T1000 (cell line): ENCODE measurements around the gene SPEM3.

Experiments
- DNase-seq: peaks from one replicate; lab custom pipeline; 2025; ENCODE audit warnings: mixed read lengths; lab: John Stamatoyannopoulos, UW

The SPEM3 gene

DNA sequence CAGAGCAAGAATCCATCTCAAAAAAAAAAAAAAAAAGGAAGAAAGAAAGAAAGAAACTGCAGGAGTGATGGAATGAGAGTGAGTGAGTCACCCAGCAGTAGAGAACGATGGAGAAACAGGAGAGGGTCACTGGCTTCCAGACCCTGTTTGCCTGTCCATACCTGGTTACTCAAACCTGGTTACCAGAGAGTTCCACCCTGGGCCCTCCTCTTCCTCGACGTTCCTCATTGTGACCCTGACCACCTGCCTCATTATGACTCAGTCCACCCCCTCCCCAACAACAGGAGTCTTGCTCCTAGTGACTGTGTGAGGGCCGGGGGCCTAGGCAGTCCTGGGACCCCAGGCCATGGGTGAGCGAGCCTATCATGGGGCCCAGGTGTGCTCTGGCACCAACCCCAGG, at the start of gene SPEM3:
Gene SPEM3 (plus strand): TSS at position 301 of the 400 bp plus-strand sequence. CDS start 46 bp downstream, at position 347.
- DNase-seq = no peak

DNA sequence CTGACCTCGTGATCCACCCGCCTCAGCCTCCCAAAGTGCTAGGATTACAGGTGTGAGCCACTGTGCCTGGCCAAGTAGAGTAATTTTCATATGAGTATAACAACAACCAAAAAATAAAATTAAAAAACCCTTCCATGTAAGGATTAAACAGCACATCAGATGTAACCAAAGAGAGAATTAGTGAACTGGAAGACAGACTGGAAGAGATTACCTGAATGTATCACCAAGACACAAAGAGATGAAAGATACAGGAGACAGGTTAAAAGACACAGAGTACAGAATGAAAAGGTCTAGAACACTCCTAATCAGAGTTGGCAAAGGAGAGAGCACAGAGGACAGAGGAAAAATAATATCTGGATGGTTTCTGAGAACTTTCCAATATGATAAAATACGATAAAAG, 49.5 kb upstream of the SPEM3 start:
- no peak for DNase-seq

DNA sequence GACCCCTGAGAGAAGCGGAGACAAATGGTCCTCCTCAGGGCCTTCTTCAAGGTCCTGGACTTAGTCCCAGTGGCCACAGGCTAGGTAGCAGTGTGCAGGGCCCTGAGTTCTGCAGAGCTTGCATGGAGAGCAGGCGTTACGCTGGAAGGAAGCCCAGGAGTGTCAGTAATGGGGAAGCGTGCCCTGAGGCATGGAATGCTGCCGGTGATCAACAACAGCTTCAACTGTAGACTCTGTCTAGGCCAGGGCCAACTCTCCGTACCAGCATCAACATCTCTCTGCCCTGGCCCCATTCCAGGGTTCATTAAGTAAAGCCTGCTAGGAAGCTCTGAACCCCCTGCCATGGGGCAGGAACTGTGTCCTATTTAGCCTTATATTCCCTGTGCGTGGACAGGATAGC, 48.3 kb upstream of the SPEM3 start:
- no peak for DNase-seq

DNA sequence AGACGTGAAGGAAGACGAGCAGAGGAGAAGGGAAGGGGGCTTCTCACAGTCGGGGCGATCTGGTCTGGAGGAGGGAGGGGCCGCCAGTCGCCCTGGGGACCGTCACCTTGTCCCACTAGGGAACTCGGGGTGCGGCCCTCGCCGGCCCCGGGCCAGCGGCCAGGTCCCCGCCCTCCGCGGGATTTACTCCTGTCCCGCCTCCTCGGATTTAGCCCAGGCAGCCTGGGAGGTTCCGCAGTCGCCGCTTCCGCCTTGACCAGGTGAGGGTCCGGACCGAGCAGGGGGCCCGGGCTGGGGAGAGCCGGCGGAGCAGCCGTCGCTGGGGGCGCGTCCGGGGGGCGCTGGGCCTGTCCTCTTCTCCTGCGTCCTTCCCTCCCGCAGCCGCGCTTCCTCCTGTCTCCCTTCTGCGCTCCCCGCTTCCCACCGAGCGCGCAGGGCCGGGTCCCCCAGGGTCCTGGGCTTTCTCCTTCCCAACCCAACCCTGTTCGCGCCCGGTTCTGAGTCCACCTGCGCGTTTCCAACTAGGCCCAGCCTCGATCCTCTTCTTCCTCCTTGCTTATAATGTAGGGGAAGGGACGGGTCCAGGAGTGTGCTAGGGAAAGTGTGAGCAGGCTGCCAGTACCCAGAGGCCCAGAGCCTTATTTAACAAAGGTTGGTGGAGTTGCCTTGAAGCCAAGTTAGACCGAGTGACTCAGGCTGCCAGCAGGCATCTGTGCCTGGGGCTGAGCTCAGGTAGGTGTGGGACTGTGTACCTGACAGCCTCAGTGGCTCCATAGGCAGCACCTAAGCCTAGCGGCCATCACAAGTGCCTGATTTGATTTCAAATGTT, 47.6 kb upstream of the SPEM3 start, which contains the start of gene TNK1:
Gene TNK1 (plus strand): TSS at position 235 of the 829 bp plus-strand sequence. CDS start 1,838 bp downstream, outside the sequence.
- DNase-seq = no peak

DNA sequence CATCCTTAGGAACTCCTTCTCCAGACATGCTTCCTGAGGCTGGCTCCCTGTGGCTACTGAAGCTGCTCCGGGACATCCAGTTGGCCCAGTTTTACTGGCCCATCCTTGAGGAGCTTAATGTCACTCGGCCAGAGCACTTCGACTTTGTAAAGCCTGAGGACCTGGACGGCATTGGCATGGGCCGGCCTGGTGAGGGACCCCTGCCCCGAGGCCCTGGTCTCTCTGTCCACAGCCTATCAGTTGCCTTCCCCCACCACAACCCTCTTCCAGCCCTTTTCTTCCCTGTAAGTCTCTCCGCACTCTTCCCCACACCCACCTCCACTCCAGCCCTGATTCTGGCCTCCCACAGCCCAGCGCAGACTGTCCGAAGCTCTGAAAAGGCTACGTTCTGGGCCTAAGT, 45.8 kb upstream of the SPEM3 start:
- no peak for DNase-seq

DNA sequence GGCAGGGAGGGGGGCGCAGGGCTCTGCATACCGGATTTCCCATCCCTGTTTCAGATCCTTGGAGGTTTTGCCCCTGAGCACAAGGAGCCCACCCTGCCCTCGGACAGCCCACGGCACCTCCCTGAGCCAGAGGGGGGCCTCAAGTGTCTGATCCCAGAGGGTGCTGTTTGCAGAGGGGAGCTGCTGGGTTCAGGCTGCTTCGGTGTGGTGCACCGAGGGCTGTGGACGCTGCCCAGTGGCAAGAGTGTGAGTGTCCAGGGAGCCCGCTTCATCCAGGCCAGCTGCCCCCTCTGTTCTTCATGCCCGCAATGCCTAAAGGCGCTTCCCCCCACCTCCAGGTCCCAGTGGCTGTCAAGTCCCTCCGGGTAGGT, 45.3 kb upstream of the SPEM3 start:
- DNase-seq = no peak

DNA sequence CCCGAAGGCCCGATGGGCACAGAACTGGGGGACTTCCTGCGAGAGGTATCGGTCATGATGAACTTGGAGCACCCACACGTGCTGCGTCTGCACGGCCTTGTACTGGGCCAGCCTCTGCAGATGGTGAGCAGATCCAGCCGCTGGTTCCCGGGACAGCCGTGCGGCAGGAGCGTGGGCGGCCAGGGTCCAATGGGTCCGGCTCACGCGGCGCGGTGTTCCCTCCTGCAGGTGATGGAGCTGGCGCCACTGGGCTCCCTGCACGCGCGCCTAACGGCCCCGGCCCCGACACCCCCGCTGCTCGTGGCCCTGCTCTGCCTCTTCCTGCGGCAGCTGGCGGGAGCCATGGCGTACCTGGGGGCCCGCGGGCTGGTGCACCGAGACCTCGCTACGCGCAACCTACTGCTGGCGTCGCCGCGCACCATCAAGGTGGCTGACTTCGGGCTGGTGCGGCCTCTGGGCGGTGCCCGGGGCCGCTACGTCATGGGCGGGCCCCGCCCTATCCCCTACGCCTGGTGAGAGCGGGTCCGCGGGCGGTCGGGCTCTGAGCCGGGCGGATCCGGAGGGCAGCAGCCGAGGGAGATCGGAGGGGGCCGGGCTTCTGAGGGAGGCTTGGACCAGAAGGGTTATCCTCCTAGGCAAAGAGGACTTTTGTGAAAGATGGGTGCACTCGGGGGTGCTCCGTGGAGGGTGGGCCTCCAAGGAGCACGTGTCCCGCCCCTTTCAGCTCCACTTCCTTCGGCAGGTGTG, 44.7 kb upstream of the SPEM3 start:
- DNase-seq = no peak

GRCh38 chr17:7384489-7385081, 44.1 kb upstream of the SPEM3 start:
- DNase-seq = no peak

DNA sequence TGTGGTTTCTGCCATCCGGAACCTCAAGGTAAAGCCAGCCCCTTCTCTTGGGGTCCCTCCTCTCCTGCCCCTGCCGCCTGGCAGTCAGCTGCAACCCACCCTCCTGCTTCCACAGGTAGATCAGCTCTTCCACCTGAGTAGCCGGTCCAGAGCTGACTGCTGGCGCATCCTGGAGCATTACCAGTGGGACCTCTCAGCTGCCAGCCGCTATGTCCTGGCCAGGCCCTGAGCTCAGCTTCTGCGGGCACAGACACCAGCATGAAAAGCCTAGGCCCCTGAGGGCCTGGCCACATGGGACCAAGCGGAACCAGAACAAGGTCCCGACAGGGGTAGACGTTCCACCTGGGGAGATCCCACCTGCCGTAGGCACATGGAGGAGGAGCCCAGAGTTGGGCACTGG, 39.8 kb upstream of the SPEM3 start:
- no peak for DNase-seq

DNA sequence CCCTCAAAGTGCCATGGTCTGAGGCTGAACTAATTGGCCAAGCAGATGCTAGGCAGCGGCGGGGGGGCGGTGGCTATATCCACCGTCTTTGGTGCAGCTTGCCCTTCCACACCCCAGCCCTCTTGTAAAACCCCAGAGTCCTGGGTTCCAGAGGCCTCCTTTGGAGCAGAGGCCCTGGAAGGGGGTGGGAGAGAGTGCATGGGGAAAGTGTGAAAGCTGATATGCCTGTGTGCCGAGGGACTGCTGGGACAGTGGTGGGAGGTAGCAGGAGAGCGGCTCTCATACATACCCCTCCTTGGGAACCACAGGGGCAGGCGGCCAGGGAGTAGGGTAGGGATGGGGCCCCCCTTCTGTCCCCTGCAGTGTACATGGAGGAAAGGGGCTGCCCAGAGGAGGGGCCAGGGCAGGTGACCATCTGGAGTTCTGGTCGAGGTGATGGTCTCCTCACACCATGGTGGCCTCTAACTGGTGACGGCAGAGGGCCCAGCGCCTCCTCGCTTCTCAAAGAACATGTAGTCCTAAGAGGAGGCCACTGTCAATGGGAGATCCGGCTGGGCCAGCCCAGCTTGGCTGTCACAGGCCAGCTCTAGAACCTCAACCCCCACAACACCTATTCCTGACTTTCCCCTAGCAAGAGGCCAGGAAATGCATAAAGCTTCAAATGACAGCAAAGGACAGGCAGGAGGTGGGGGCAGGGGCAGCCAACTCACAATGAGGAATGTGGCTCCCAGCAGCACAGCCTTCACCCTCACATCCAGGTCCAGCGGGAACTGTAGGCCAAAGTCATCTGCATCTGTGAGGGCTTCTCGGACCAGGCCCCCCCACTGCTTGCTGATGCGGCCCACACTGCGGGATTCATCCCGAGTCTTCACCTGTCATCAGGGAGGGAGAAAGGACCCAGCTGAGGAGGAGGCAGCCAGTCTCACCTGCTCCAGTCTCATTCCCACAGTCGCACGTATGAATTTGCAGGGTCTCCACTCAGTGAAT, 38.4 kb upstream of the SPEM3 start:
- no peak for DNase-seq

DNA sequence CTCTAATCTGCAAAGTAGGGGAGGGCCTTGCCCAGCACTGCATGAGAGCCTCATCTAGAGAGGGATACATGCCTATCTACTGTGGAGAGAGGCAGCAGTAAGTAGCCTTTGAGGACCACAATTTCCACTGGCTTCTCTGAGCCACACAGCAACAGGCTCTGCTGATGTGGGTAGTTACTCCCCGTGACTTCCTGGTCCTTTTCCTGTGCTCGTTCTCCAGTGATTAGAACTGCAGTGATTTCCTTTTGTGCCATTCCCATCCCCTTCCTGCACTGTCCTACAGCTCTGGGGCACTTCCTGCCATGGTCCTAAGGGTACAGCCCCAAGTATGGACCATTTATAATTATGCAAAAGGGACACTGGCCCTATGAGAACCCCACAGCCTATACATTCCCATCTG, 37.4 kb upstream of the SPEM3 start:
- DNase-seq = no peak

DNA sequence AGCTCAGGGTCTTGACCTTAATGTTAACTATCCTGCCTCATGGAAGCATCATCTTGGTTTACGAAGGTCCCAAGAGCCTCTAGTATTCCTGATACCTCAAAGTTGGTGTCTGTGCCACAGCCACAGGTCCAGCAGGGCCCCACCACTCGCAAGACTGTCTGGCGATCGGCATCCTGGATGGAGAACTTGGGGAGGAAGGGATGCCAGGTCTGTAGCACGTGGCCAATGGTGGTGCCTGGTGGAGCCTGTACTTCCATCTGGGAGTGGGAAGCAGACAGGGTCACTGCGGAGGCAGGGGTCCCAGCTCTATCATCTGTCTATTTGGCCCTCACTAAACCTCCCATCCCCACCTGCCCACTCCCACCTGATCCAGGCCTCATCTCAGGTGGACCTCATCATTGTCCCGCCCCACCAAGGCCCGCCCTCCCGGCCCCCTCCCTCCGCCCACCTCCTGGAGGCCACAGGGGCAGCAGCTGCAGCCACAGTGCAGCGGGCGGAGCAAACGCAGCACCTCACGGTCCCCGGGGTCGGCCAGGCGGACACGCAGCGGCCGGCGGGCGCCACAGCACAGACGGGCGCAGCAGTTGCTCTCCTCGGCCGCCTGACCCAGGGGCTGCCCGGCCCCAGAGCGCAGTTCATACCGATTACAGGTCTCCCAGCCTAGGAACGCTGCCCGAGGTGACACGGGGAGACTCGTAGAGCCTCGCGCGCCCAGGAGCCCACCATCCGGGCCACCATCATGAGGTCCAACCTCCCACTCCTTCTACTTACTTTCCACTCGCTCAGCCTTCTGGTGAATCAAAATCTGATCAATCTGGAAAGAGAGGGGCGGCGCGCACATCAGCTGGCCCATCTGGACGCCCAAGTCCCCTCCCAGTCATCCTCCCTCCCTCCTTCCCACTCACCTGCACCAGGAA, 35.7 kb upstream of the SPEM3 start:
- no peak for DNase-seq

- no peak for DNase-seq
These were observed 34.8 kb upstream of the SPEM3 start for GRCh38 chr17:7393613-7394451.

- DNase-seq = peak; percentile 86
These were observed 34.0 kb upstream of the SPEM3 start, which contains the start of gene PLSCR3 for GRCh38 chr17:7394452-7395191. TSS of gene PLSCR3 (minus strand) at chr17:7394525. CDS start at chr17:7394110, 415 bp downstream.

DNA sequence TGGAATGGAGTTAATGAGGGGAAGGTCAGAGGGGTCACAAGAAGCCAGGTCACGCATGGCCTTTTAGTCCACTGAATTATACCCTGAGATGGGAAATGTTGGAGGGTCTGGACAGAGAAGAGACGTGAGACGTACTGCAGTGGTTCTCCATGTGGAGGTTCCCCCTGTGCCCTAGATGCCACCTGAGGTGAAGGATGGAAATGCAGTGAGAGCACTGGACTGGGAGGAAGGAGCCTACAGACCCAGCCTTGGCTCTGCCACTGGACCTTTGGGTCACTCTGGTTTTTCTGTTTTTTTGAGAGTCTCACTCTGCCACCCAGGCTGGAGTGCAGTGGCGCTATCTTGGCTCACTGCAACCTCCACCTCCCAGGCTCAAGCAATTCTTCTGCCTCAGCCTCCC, 32.5 kb upstream of the SPEM3 start:
- no peak for DNase-seq

GRCh38 chr17:7398612-7399011, 30.0 kb upstream of the SPEM3 start:
- DNase-seq = no peak

DNA sequence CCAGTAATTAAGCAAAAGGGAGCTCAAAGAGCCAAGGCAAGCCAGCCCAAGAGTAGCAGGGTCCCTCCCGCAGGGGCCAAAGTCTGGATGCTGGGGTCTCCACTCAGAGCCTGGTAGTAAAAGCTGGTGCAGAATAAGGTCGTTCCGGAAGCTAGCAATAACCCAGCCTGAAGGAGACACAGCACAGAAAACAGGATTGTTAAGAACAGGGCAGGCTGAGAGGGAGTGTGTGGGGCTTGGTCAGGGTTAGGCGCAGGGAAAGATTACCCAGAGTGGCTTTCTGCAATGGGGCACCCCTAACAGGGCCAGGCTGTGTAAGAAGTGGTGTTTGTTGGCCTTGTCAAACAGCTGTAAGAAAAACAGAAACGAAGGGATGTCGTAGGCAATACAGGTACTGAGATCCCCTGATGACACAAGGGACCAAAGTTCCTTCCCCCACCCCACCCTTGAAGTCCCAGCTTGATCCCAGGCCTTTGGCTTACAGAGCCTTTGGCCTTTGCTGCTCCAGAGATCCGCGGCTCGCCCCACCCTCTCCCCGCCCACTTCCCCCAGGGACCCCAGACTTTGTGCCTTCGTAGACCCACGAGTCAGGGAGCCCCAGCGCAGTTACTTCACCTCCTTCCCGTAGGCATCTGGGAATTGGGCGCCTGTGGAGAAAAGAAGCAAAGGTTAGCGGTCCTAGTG, 25.5 kb upstream of the SPEM3 start:
- DNase-seq = no peak

DNA sequence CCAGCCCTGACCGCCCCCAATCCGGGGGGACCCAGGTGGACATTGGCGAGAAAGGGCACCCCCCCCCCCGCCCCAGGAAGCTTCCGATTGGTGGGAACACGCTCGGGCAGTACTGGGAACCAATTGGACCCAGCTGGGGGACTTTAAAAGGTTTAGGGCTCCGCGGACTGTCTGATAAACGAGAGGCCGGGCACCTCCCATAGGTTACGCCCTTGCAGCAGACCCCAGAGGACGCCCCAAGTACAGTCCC, 25.0 kb upstream of the SPEM3 start:
- DNase-seq = no peak
